ENCODE results near the gene PRUNE1. TPM values are rescaled to one million over a fixed set of nuclear protein-coding genes. Genes with fewer than 3 reads are reported as not detected.

PRUNE1 gene
- polyA plus RNA-seq (2011; rRNA removed) (27.0 and 27.5 TPM in 2 replicates), polyA plus RNA-seq (2017; fragmentation: RNase III; extraction: RNeasy Plus Mini Kit Qiagen cat#74134 plus additional on column Dnase treatment) (11.1 to 11.9 TPM (median 11.1 TPM) in 3 replicates), polyA minus RNA-seq (2011; rRNA and poly(A)+ RNA removed) (21.1 and 21.7 TPM in 2 replicates)
- 10.9 and 12.7 TPM in 2 replicates for polyA plus RNA-seq (2012; cell fraction: cytosol; rRNA removed)
- 7.7 and 9.5 TPM in 2 replicates for polyA plus RNA-seq (2012; cell fraction: nucleus; rRNA removed)

GRCh38 chr1:151008244-151009205 is at the start of gene PRUNE1:
PRUNE1 (plus strand) TSS chr1:151008449; CDS start chr1:151008633, 184 bp downstream.
- POLR2A ChIA-PET, result no interaction called here
- Histone ChIP-seq H3K4me3 (peak within 1 kb of the TSS; percentile 88), H3K27ac (peak within 1 kb of the TSS; percentile 92 to 95), H3K9me3 (no peaks in the 10 kb centered on the region), H3K4me2 (peak within 1 kb of the TSS; percentile 90), H3K4me1 (peaks cover 53% of the 10 kb centered on the region)
- TF ChIP-seq NPAS2 (CRISPR knock-in tag; IDR thresholded peaks at IDR 0.05; ENCODE audit: borderline replicate concordance) (no peak), BHLHE40 (IDR thresholded peaks at IDR 0.05; ENCODE audit: low read depth, low read length) (no peak), TFCP2L1 (CRISPR knock-in tag; IDR thresholded peaks at IDR 0.05) (0 out of 2 replicates have a peak, but pooled peaks have one; percentile 35), BCL3 (IDR thresholded peaks at IDR 0.05) (0 out of 3 replicates have a peak, but pooled peaks have one; percentile 26), EP300 (IDR thresholded peaks at IDR 0.05) (no peak), ELK1 (IDR thresholded peaks at IDR 0.05; ENCODE audit: low read depth, low read length) (no peak), CHD4 (IDR thresholded peaks at IDR 0.05; ENCODE audit: borderline replicate concordance) (no peak), POLR2A (IDR thresholded peaks at IDR 0.05; ENCODE audit: low read length) (0 out of 2 replicates have a peak, but pooled peaks have one; percentile 19), ZNF302 (CRISPR knock-in tag; IDR thresholded peaks at IDR 0.05) (no peak), JUN (IDR thresholded peaks at IDR 0.05) (peak in 1 of 2 experiments; percentile 50; a peak in 1 of 5 replicates), PHF8 (IDR thresholded peaks at IDR 0.05; ENCODE audit: borderline replicate concordance, low read depth) (peak; percentile 35; the same call in 1 of the 2 replicates)
- CTCF ChIA-PET, result interaction anchor here (0.6 to 1.6 kb wide), 6 partner anchors 22 to 407 kb away, joined by 3 to 4 read pairs (median 3); partner anchors contain the start of genes C1orf56, CDC42SE1 and MLLT11
- FAIRE-seq, result no peak
- peak; percentile 84 to 86 for ATAC-seq
- peak; percentile 97 to 100 for DNase-seq (ENCODE audit: low read depth in 1 of 2, low spot score in 1 of 2)
- 3% methylated on average over 38 of the region's 69 CpGs for WGBS (ENCODE audit: missing lambda C conversion rate)

- Histone ChIP-seq H3K27ac (no peak overlapping the region), H3K4me3 (no peak overlapping the region), H3K9me3 (no peaks in the 10 kb centered on the region), H3K4me2 (no peak overlapping the region), H3K4me1 (no peaks in the 10 kb centered on the region)
- ATAC-seq (no peak), DNase-seq (ENCODE audit: low read depth in 1 of 2, low spot score in 1 of 2) (no peak), FAIRE-seq (no peak)
- TF ChIP-seq ESRRA (IDR thresholded peaks at IDR 0.05; ENCODE audit: borderline replicate concordance, low read length) (no peak), JUNB (IDR thresholded peaks at IDR 0.05) (no peak), SREBF2 (IDR thresholded peaks at IDR 0.05) (no peak), KDM1A (IDR thresholded peaks at IDR 0.05; ENCODE audit: low read depth) (no peak), USF2 (IDR thresholded peaks at IDR 0.05) (no peak), FOXS1 (CRISPR knock-in tag; IDR thresholded peaks at IDR 0.05) (no peak), EHMT2 (IDR thresholded peaks at IDR 0.05; ENCODE audit: low read depth) (no peak), CHD4 (IDR thresholded peaks at IDR 0.05; ENCODE audit: borderline replicate concordance) (no peak), EP300 (IDR thresholded peaks at IDR 0.05) (no peak), HOXB5 (CRISPR knock-in tag; IDR thresholded peaks at IDR 0.05) (no peak), HOXB13 (CRISPR knock-in tag; IDR thresholded peaks at IDR 0.05; ENCODE audit: low read depth) (no peak), HMGXB4 (CRISPR knock-in tag; IDR thresholded peaks at IDR 0.05; ENCODE audit: borderline replicate concordance) (no peak)
- POLR2A ChIA-PET, result no interaction called here
- CTCF ChIA-PET, result interaction anchor here (0.6 to 4.6 kb wide), 3 partner anchors 12 to 20 kb away, joined by 3 to 30 read pairs (median 5); no protein-coding TSS in a partner anchor
- 98% methylated on average over 7 of the region's 7 CpGs for whole genome bisulfite sequencing (ENCODE audit: missing lambda C conversion rate)
Measured at GRCh38 chr1:150960646-150961045, 47.6 kb upstream of the PRUNE1 start.
